Activated naive CD8-positive, alpha-beta T cell treated with anti-CD3 and anti-CD28 coated beads, Interleukin-2, amount 10 ng/mL, durations not matched to agents 7 days and 5 days (primary cell): Measurements from ENCODE around the gene ZCCHC7. TPM values are rescaled to one million over a fixed set of nuclear protein-coding genes. Genes with fewer than 3 reads are reported as not detected.

Experiments
- ATAC-seq: fragments of 150-1000 bp; cut with Tn5 transposase; one replicate; pipeline ENCODE4 v1.10.0; 2021; ENCODE audit warnings: low read depth, moderate library complexity
- POLR2A ChIA-PET: fragments of 350-600 bp; sonication (Branson Sonifier 250); formaldehyde crosslinking; loops from one replicate; lab custom pipeline; 2021; ENCODE audit warnings: antibody characterized with exemption; lab: Charles Lee
- DNase-seq: peaks from one replicate; pipeline ENCODE4 v3.0.0; 2021
- H3K27ac Mint-ChIP-seq: one replicate; pipeline ENCODE4 v1.8.0; 2022; ENCODE audit warnings: mild to moderate bottlenecking, mixed read lengths
- H3K27me3 Mint-ChIP-seq: one replicate; pipeline ENCODE4 v1.8.0; 2022; ENCODE audit warnings: mild to moderate bottlenecking, moderate library complexity, mixed read lengths
- H3K36me3 Mint-ChIP-seq: one replicate; pipeline ENCODE4 v1.8.0; 2021; ENCODE audit warnings: mild to moderate bottlenecking, mixed read lengths
- H3K4me1 Mint-ChIP-seq: one replicate; pipeline ENCODE4 v1.8.0; 2021; ENCODE audit warnings: mixed read lengths
- H3K4me3 Mint-ChIP-seq: one replicate; pipeline ENCODE4 v1.8.0; 2022; ENCODE audit warnings: mild to moderate bottlenecking, moderate library complexity, mixed read lengths
- H3K9me3 Mint-ChIP-seq: one replicate; pipeline ENCODE4 v1.8.0; 2021; ENCODE audit warnings: mixed read lengths
- total RNA-seq, 2 experiments: library from RNA; stranded (reverse); gene quantifications; one replicate each; pipeline ENCODE4 v1.2.3, GENCODE V29; 2021

ZCCHC7 gene
- total RNA-seq, 2 experiments from 2014 or later = 32.8 to 33.5 TPM

DNA sequence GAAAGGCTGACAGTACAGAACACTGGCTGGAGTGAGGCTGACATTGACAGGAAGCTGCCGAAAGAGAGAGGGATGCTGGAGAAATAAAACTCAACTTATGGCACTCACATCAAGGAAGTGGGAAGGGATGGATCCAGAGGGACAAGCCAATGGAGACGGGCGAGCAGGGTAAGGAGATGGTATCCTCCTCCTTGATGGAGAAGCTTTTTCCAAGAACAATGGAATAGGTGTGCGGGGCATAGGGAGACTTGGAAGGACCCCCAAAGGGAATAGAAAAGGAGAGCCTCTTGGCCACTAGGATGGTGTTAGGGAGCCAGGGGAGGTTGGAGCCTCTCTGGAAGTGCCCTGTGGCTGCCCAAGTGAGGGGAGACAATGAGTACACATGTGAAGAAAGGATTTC, 243.8 kb downstream of the ZCCHC7 start:
- H3K4me3 Mint-ChIP-seq = no peak overlapping the region
- ATAC-seq = no peak
- peaks cover 10% of the 10 kb centered on the region for H3K36me3 Mint-ChIP-seq
- H3K4me1 Mint-ChIP-seq = no peaks in the 10 kb centered on the region
- no peaks in the 10 kb centered on the region for H3K27me3 Mint-ChIP-seq
- DNase-seq = no peak
- H3K9me3 Mint-ChIP-seq = no peaks in the 10 kb centered on the region
- POLR2A ChIA-PET = interaction anchor here (0.6 kb wide), 1 partner anchor 234 kb away, joined by 9 read pairs; no protein-coding TSS in a partner anchor
- H3K27ac Mint-ChIP-seq = no peak overlapping the region

DNA sequence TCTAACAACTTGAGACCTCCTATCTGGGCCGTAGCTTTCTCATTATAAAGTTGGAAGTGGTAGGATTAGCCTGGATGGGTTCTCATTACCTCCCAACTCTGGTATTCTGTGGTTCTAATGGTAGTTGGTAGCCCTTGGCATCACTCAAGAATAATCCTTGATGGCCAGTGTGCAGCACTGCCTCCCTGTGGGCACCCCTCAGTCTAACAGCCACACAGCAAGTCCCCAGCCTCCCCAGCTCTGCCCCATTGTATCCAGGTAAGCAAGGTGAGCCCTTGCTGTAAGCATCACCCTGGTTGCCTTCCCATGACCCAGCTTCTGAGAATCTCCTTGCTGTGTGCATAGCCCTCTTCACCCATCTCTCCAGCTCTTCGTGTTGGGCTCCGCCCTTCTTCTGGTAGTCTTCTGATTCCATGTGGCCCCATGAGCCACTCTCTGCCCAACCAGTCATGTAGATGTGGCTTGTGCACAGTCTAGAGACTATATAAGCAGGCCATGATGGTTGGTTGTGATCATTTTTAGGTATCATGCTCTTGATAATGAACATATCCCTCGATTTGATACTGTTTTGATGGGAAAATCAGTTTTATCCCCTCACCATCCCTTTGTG, 244.5 kb downstream of the ZCCHC7 start:
- Mint-ChIP-seq H3K36me3 (peaks cover 6% of the 10 kb centered on the region), H3K27me3 (no peaks in the 10 kb centered on the region), H3K27ac (no peak overlapping the region), H3K9me3 (no peaks in the 10 kb centered on the region), H3K4me1 (no peaks in the 10 kb centered on the region), H3K4me3 (no peak overlapping the region)
- DNase-seq (no peak), ATAC-seq (peak; percentile 60)
- POLR2A ChIA-PET = interaction anchor here (0.6 kb wide), 1 partner anchor 234 kb away, joined by 9 read pairs; no protein-coding TSS in a partner anchor

DNA sequence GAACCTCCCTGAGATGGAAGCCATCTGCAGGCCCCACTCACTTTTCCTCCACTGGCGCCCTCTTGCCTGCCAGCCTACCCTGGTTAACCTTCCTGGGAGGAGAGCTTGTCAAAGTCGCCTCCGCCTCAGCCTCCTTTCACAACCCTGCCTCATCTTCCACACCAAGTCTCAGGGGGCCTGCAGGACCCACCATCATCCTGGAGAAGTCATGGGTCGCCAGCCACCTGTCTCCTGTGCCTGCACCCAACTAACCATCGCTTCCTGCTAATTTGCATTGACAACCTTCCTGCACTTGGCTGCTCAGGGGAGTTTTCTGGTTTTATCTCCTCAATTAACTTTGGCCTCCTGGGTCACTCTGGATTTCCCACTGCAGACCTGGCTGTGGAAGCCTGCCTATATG, 249.3 kb downstream of the ZCCHC7 start:
- Mint-ChIP-seq H3K36me3 (no peaks in the 10 kb centered on the region), H3K27me3 (no peaks in the 10 kb centered on the region), H3K4me1 (peaks cover 1% of the 10 kb centered on the region), H3K9me3 (no peaks in the 10 kb centered on the region), H3K27ac (no peak overlapping the region), H3K4me3 (no peak overlapping the region)
- POLR2A ChIA-PET = interaction anchor here (0.6 kb wide), 1 partner anchor 267 kb away, joined by 3 read pairs; no protein-coding TSS in a partner anchor
- ATAC-seq = no peak
- no peak for DNase-seq

DNA sequence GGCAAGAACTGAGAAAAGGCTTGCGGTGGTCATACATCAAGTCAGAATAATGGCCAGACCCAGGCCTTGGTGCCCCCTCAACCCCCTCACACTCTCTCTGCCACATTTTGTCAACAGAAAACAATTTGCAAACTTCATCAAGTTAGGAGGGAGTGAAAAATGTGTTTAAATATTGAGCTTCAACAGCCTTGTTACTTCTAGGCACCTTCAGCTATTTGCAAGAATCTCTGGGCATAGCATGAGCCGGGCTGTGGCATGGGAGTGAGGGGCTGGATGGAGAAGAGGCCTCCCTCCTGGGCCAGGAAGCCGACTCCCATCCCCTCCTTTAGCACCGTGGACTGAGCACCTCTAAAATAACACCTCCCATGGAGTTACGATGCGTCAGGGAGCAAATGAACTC, 249.9 kb downstream of the ZCCHC7 start:
- Mint-ChIP-seq H3K27me3 (no peaks in the 10 kb centered on the region), H3K27ac (no peak overlapping the region), H3K36me3 (no peaks in the 10 kb centered on the region), H3K4me1 (peaks cover 1% of the 10 kb centered on the region), H3K9me3 (no peaks in the 10 kb centered on the region), H3K4me3 (no peak overlapping the region)
- POLR2A ChIA-PET = no interaction called here
- no peak for DNase-seq
- no peak for ATAC-seq

DNA sequence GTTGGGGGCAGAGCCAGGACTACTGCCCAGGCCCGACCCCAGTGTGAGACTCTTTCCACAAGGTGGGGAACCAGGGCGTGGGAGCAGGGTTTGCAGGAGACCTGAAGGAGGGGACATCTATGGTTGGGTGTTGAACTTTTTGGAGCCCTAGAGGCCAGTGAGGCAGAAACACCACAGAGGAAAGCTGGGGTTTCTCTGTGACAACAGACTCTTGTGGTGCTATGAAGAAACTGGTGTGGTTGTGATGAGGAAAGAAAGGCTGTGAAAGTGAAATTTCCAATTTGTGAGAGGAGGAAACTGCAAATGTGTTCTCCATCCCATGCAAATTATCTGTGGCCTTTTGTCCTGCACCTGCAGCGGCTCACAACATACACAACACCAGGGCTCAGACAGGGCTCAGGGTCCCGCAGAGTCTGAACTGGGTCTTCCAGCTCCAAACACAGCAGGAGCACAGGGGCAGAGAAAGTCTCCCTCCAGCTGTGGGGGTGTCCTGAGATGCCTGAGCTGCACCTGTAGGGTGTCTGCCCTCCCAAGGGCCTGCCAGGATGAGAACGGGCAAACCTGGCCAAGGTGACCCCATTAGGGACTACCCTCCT, 250.7 kb downstream of the ZCCHC7 start:
- POLR2A ChIA-PET = no interaction called here
- Mint-ChIP-seq H3K27ac (no peak overlapping the region), H3K4me3 (no peak overlapping the region), H3K27me3 (no peaks in the 10 kb centered on the region), H3K4me1 (peaks cover 1% of the 10 kb centered on the region), H3K36me3 (no peaks in the 10 kb centered on the region), H3K9me3 (no peaks in the 10 kb centered on the region)
- DNase-seq (no peak), ATAC-seq (no peak)

DNA sequence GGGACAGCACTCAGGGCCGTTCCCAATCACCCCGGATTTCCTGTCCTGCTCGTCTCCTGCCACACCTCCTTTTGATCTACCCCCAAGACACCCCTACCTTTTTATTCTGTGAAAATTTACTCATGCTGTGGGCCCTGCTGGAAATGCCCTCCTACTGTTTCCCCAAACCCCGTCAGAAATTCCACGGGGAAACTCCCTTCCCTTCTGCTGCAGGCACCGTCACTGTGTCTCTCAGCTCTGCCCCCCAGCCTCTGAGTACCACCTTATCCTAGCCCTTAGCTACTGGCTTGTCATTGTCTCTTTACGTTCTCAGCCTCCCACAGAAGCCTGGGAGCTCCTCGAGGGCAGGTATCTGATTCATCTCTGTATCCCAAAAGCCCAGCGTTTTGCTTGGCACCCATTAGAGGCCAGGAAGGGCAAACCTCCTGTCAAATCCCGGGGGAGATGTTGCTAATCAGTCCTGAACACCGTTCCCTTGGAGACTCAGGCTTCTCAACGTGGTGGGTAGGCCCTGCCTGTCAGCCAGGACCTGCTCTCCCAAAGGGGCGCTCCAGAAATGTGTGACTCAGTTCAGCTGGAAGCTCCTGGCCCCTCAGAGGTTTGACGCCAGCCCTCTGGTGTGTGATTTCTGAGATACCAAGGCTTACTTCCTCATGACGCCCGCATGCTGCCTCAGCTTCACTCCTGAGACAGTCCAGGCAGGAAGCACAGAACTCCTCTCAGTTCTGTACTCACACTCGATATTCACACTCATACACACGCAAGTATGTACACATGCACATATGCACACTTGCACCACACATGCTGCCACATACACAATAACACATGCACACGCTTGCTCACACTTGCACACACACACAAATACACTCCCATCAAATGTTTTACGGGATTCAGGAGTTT, 251.4 kb downstream of the ZCCHC7 start:
- no peak overlapping the region for H3K27ac Mint-ChIP-seq
- H3K4me1 Mint-ChIP-seq = peaks cover 1% of the 10 kb centered on the region
- POLR2A ChIA-PET = no interaction called here
- H3K4me3 Mint-ChIP-seq = no peak overlapping the region
- DNase-seq = no peak
- H3K27me3 Mint-ChIP-seq = no peaks in the 10 kb centered on the region
- no peaks in the 10 kb centered on the region for H3K36me3 Mint-ChIP-seq
- H3K9me3 Mint-ChIP-seq = no peaks in the 10 kb centered on the region
- no peak for ATAC-seq

DNA sequence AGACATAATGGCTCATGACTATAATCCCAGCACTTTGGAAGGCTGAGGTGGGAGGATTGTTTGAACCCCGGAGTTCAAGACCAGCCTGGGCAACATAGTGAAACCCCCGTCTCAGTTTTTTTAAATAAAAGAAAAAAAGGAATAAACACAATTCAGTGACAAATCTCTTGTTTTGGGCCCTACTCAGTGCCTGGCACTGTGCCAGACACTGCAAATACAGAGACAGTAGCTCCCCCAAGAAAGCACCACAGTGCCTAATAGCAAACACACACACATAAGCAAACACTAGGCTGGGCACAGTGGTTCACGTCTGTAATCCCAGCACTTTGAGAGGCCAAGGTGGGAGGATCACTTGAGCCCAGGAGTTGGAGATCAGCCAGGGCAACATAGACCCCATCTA, 252.5 kb downstream of the ZCCHC7 start:
- Mint-ChIP-seq H3K4me3 (no peak overlapping the region), H3K4me1 (peaks cover 1% of the 10 kb centered on the region), H3K36me3 (no peaks in the 10 kb centered on the region), H3K9me3 (no peaks in the 10 kb centered on the region), H3K27me3 (no peaks in the 10 kb centered on the region), H3K27ac (no peak overlapping the region)
- POLR2A ChIA-PET = no interaction called here
- DNase-seq (no peak), ATAC-seq (no peak)

DNA sequence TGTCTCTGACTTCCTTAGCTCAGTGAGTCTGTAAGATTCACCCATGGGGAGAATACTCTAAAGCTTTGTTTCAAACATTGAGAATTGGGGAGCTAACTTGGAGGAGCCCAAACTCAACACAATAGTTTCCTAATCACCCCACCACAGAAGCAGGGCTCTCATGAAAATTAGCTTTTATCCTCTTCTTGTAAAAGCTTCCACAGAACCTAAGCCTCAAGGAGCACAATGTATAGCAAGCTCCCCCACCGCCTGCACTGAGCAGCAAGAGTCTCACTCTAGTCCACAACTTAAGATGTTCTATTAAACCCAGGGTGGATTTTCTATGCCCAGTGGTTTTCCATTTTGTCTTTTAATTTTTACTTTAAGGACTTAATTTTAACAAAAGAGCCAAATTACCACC, 253.2 kb downstream of the ZCCHC7 start:
- DNase-seq = no peak
- H3K36me3 Mint-ChIP-seq = no peaks in the 10 kb centered on the region
- H3K27ac Mint-ChIP-seq = no peak overlapping the region
- no peaks in the 10 kb centered on the region for H3K27me3 Mint-ChIP-seq
- no peak overlapping the region for H3K4me3 Mint-ChIP-seq
- no peak for ATAC-seq
- H3K9me3 Mint-ChIP-seq = no peaks in the 10 kb centered on the region
- POLR2A ChIA-PET = no interaction called here
- peaks cover 1% of the 10 kb centered on the region for H3K4me1 Mint-ChIP-seq

DNA sequence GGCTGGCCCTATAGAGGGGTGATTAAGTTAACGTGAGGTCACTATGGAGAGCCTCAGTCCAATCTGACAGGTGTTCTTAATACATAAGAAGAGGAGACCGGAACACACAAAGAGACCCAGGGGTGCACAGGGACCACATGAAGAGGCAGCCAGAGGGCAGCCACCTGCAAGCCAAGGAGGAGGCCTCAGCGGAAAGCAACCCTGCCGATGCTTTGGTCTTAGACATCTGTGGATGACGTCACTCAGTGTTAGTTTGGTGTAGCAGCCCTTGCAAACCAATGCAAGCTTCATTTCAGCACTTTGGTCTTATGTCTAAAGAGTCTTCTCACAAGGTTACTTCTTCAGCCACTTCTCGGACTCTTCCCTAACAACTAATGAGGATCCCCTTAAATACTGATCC, 254.5 kb downstream of the ZCCHC7 start:
- POLR2A ChIA-PET = no interaction called here
- DNase-seq (no peak), ATAC-seq (peak; percentile 42)
- peaks cover 1% of the 10 kb centered on the region for H3K4me1 Mint-ChIP-seq
- no peaks in the 10 kb centered on the region for H3K9me3 Mint-ChIP-seq
- H3K36me3 Mint-ChIP-seq = no peaks in the 10 kb centered on the region
- H3K27me3 Mint-ChIP-seq = no peaks in the 10 kb centered on the region
- H3K27ac Mint-ChIP-seq = no peak overlapping the region
- H3K4me3 Mint-ChIP-seq = no peak overlapping the region

DNA sequence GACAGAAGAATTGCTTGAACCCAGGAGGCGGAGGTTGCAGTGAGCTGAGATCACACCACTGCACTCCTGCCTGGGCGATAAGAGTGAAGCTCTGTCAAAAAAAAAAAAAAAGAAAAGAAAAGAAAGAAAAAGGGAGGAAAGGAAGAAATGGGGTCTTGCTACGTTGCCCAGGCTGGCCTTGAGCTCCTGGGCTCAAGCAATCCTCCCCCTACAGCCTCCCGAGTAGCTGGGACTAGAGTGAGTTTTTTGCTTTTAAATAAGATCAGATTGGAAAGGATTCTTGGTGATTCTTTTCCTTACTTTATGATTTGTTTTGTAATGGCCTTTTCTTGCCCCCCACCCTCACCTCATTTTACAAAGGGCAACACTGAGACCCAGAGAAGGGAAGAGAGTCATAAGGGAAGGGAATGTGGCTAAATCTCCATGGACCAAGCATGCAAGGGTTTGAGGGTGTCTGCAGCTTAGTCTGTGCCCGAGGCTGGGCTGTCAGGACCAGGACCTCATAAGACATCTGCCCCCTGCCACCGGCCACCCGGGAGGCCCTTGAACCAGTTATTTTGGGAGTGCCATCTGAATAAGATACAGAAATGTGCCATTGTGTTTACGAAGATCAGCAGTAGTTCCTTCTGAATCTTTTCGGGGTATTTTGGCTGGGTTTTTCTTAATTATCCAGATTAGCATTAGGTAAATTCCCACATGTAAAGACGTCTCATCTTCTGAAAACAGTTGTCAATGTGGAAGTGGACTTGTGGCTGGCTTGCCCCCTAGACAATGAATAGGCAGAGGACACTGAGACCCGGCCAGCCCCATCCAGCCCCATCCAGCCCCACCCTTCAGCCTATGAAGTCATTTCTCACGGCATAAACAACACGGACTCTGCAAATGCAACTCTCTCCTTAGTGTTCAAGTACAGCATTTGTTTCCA, 257.6 kb downstream of the ZCCHC7 start:
- ATAC-seq (no peak), DNase-seq (no peak)
- POLR2A ChIA-PET = interaction anchor here (0.7 kb wide), 1 partner anchor 248 kb away, joined by 4 read pairs; no protein-coding TSS in a partner anchor
- Mint-ChIP-seq H3K36me3 (no peaks in the 10 kb centered on the region), H3K27me3 (no peaks in the 10 kb centered on the region), H3K4me3 (no peak overlapping the region), H3K9me3 (no peaks in the 10 kb centered on the region), H3K4me1 (no peaks in the 10 kb centered on the region), H3K27ac (no peak overlapping the region)

DNA sequence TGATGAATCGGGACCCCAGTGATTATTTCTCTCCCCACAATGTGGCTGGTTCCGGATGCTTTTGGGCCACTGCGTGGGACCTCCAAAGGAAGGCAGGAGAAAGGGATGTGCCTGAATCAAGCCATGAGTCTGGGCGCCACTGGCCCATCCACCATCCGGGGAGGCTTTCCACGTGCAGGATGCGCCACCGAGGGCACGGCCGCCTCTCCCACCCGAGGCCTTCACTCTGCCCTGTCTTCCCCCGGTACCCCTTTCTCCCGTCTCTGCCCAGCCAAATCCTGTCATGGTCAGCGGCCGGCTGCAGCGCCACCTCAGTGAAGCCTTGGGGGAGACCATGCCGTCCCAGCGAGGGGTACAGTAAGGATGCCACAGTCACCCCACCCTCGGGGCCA, 258.2 kb downstream of the ZCCHC7 start:
- Mint-ChIP-seq H3K4me3 (no peak overlapping the region), H3K27me3 (no peaks in the 10 kb centered on the region), H3K9me3 (no peaks in the 10 kb centered on the region), H3K4me1 (no peaks in the 10 kb centered on the region), H3K36me3 (no peaks in the 10 kb centered on the region), H3K27ac (no peak overlapping the region)
- no peak for DNase-seq
- no peak for ATAC-seq
- POLR2A ChIA-PET = no interaction called here

DNA sequence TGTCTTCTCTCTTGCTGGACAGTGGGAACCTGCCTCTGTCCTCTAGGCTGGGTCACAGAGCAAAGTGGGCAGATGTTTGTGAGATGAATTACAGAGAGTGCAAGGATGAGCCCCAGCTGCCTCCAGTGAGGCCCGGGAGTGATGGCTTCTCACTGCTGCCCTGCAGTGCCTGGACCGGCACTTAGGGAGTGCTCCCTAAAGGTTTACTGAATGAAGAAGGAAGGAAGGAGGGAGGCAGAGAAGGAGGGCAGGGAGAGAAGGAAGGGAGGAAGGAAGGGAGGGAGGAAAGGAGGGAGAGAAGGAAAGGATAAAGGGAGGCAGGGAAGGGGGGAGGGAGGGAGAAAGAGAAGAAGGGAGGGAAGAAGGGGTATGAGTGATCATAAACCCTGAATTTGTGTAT, 259.5 kb downstream of the ZCCHC7 start:
- Mint-ChIP-seq H3K36me3 (no peaks in the 10 kb centered on the region), H3K4me1 (no peaks in the 10 kb centered on the region), H3K4me3 (no peak overlapping the region), H3K27me3 (no peaks in the 10 kb centered on the region), H3K27ac (no peak overlapping the region), H3K9me3 (no peaks in the 10 kb centered on the region)
- POLR2A ChIA-PET = no interaction called here
- DNase-seq (no peak), ATAC-seq (no peak)

DNA sequence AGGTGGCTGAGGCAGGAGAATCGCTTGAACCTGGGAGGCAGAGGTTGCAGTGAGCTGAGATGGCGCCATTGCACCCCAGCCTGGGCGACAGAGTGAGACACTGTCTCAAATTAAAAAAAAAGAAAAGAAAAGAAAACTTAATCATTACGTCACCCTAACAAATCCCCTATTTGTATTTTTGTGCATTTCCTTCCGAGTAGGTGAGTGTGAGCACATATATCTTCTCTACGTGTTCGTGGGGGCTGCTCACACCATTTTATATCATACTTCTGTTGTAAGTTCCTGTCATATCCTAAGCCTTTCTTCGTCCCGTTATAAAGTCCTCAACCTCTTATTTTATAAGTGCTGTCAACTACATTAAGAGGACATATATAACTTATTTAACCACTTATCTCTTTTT, 260.2 kb downstream of the ZCCHC7 start:
- Mint-ChIP-seq H3K27me3 (no peaks in the 10 kb centered on the region), H3K36me3 (no peaks in the 10 kb centered on the region), H3K4me1 (no peaks in the 10 kb centered on the region), H3K4me3 (no peak overlapping the region), H3K9me3 (no peaks in the 10 kb centered on the region), H3K27ac (no peak overlapping the region)
- DNase-seq (no peak), ATAC-seq (no peak)
- POLR2A ChIA-PET = no interaction called here
